ENCODE measurements around the gene NQO2.
"Not testable (repeated sequence)": the region's sequence is repeated elsewhere in the genome, so short reads cannot be mapped to it uniquely, and the experiment has no call there.

DNA sequence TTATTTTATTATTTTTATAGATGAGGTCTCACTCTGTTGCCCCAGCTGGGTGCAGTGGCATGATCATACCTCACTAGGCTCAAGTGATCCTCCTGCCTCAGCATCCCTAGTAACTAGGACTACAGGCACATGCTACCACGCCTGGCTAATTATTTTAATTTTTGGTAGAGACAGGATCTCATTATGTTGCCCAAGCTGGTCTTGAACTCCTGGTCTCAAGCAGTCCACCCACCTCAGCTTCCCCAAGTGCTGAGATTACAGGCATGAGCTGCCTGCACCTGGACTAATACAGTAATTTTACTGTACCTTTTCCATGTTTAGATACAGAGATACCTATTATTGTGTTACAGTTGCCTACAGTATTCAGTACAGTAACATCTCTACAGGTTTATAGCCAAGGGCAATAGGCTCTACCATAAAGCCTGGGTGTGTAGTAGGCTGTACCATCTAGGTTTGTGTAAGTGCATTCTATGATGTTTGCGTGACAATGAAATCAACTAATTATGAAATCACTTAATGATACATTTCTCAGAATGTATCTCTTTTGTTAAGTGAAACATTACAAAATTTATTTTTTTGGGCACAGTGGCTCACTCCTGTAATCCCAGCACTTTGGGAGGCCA is 21.4 kb downstream of the NQO2 start:
- not testable (repeated sequence) for TF ChIP-seq CTCF, POLR2A, EP300 (IDR thresholded peaks at IDR 0.05)
